H1 (cell line): ENCODE measurements around the gene DAGLA. TPM values are rescaled to one million over a fixed set of nuclear protein-coding genes. Genes with fewer than 3 reads are reported as not detected.

ENCODE experiments used
- ASH2L ChIP-seq: fragments of 200-600, 300-600 bp; sonication (generic); IDR thresholded peaks from one replicate; pipeline ENCODE4 v1.7.1; 2017; ENCODE audit warnings: low read length
- CBX8 ChIP-seq: fragments of 300-800, 300-1000 bp; sonication (generic); IDR thresholded peaks from 2 replicates; pipeline ENCODE4 v1.7.1; 2016; ENCODE audit warnings: low read depth, low read length, borderline replicate concordance
- CHD2 ChIP-seq: IDR thresholded peaks from 2 replicates; pipeline ENCODE4 v1.6.1; 2012; ENCODE audit warnings: low read length, improper control_type of control experiment
- FOSL1 ChIP-seq: IDR thresholded peaks from 2 replicates; pipeline ENCODE4 v1.6.1; 2011; ENCODE audit warnings: mild to moderate bottlenecking, low read depth, low read length, moderate library complexity; ENCODE audit not compliant: insufficient read depth
- HDAC2 ChIP-seq, 2 experiments: fragments of 300-600 bp in 1 of 2; sonication (generic) in 1 of 2; IDR thresholded peaks; 2 replicates each; pipeline ENCODE4 v1.6.1; 2011 to 2012; ENCODE audit warnings: low read depth in 2 of 2, low read length in 2 of 2, mild to moderate bottlenecking in 2 of 2, moderate library complexity in 2 of 2, borderline replicate concordance in 1 of 2, inconsistent platforms in 1 of 2
- HDAC6 ChIP-seq: IDR thresholded peaks from one replicate; pipeline ENCODE4 v1.7.1; 2012; ENCODE audit warnings: low read depth, mild to moderate bottlenecking, inconsistent platforms, low read length, moderate library complexity
- KDM4A ChIP-seq: IDR thresholded peaks from one replicate; pipeline ENCODE4 v1.7.1; 2012; ENCODE audit warnings: low read depth, mild to moderate bottlenecking, moderate library complexity, low read length, inconsistent platforms; ENCODE audit not compliant: severe bottlenecking
- MAFK ChIP-seq: IDR thresholded peaks from 2 replicates; pipeline ENCODE4 v1.6.1; 2012; ENCODE audit warnings: low read depth, mild to moderate bottlenecking, improper control_type of control experiment, low read length
- POLR2AphosphoS5 ChIP-seq: IDR thresholded peaks from 2 replicates; pipeline ENCODE4 v1.6.1; 2011; ENCODE audit warnings: low read depth, low read length
- RBBP5 ChIP-seq: IDR thresholded peaks from 2 replicates; pipeline ENCODE4 v1.7.1; 2012; ENCODE audit warnings: low read depth, mild to moderate bottlenecking, inconsistent platforms, low read length, moderate library complexity, borderline replicate concordance
- SIN3A ChIP-seq, 2 experiments: IDR thresholded peaks in 1 of 2; conservative IDR thresholded peaks in 1 of 2; 2 replicates each; pipeline ENCODE4 v1.6.1; 2011 to 2012; ENCODE audit warnings: low read length in 2 of 2, improper control_type of control experiment in 1 of 2, low read depth in 1 of 2, mild to moderate bottlenecking in 1 of 2
- SIX5 ChIP-seq: IDR thresholded peaks from 2 replicates; pipeline ENCODE4 v1.6.1; 2011; ENCODE audit warnings: mild to moderate bottlenecking, low read depth, low read length
- SP1 ChIP-seq: IDR thresholded peaks from 2 replicates; pipeline ENCODE4 v1.6.1; 2011; ENCODE audit warnings: low read depth, low read length
- SRF ChIP-seq: IDR thresholded peaks from 2 replicates; pipeline ENCODE4 v1.6.1; 2011; ENCODE audit warnings: mild to moderate bottlenecking, low read depth, low read length, moderate library complexity
- SUZ12 ChIP-seq: fragments of 200-600 bp; sonication (generic); IDR thresholded peaks from 2 replicates; pipeline ENCODE4 v1.6.1; 2012; ENCODE audit warnings: mild to moderate bottlenecking, inconsistent platforms, low read length, moderate library complexity, mixed read lengths
- TAF7 ChIP-seq: optimal IDR thresholded peaks from 2 replicates; pipeline ENCODE3; 2011; ENCODE audit warnings: low read depth, mild to moderate bottlenecking, inconsistent platforms, low read length, moderate library complexity, borderline replicate concordance
- polyA plus RNA-seq, 7 experiments: library from polyadenylated mRNA; depleted of rRNA in 3 of 7; stranded (reverse) in 5 of 7; unstranded in 2 of 7; fragments of >200 nt in 5 of 7; fragments of 200-250 nt in 2 of 7; gene quantifications; 1 replicate in 5 of 7; 2 replicates in 1 of 7; 4 replicates in 1 of 7; pipeline versions ENCODE4 v1.2.1 to v1.2.3, GENCODE V29; 2011 to 2013; ENCODE audit warnings: missing spikeins in 2 of 7, mixed read lengths in 2 of 7
- total RNA-seq: library from RNA; stranded (reverse); fragmentation: NEBNext Ultra II Directional; extraction: Animal tissue kit (Norgen Biotek cat#: 25700); gene quantifications from 2 replicates; pipeline ENCODE4 v1.2.1, GENCODE V29; 2021
- TF ChIP-seq, protein P1 (sequence below): IDR thresholded peaks from 2 replicates; pipeline ENCODE4 v1.6.1; 2012; ENCODE audit warnings: inconsistent platforms
- TF ChIP-seq, protein P2 (sequence below), 3 experiments: IDR thresholded peaks; 1 replicate in 2 of 3; 2 replicates in 1 of 3; pipeline versions ENCODE4 v1.5.1 to v1.6.1; 2011; ENCODE audit warnings: low read length in 3 of 3, mild to moderate bottlenecking in 3 of 3, inconsistent platforms in 2 of 3, low read depth in 1 of 3, moderate library complexity in 1 of 3; ENCODE audit not compliant: insufficient read depth in 1 of 3; ENCODE audit errors: control extremely low read depth in 1 of 3
- TF ChIP-seq, protein P3 (sequence below): IDR thresholded peaks from 2 replicates; pipeline ENCODE4 v1.6.1; 2012; ENCODE audit warnings: low read length, inconsistent platforms

Gene DAGLA
- total and polyA plus RNA-seq, 2 of the 8 experiments (the other 6 are each of a cell fraction or from before 2014, with no cell fraction given) = 3.6 to 6.6 TPM

GRCh38 chr11:61718621-61719302 is 38.6 kb downstream of the DAGLA start (continued):
- TF ChIP-seq ASH2L (peak; percentile 26), HDAC6 (no peak), SIN3A (conservative IDR thresholded peaks at IDR 0.05 in 1 of 2, IDR thresholded peaks at IDR 0.05 in 1 of 2; ENCODE audit: low read depth in 1 of 2, low read length in 2 of 2) (0 out of 4 replicates have a peak, but pooled peaks of 1 of the 2 experiments have one; percentile 11), KDM4A (no peak), CHD2 (no peak), SIX5 (no peak), CBX8 (no peak), RBBP5 (no peak; the same call in 1 of the 2 replicates), MAFK (no peak), FOSL1 (no peak), POLR2AphosphoS5 (peak; percentile 39; the same call in 1 of the 2 replicates), SUZ12 (no peak), HDAC2 (IDR thresholded peaks at IDR 0.05; ENCODE audit: borderline replicate concordance in 1 of 2, low read depth in 2 of 2, low read length in 2 of 2) (no peak), SRF (no peak), SP1 (0 out of 2 replicates have a peak, but pooled peaks have one; percentile 19), TAF7 (no peak)
- TF ChIP-seq, protein P1, sequence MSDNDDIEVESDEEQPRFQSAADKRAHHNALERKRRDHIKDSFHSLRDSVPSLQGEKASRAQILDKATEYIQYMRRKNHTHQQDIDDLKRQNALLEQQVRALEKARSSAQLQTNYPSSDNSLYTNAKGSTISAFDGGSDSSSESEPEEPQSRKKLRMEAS = peak; percentile 67
- TF ChIP-seq, protein P2, sequence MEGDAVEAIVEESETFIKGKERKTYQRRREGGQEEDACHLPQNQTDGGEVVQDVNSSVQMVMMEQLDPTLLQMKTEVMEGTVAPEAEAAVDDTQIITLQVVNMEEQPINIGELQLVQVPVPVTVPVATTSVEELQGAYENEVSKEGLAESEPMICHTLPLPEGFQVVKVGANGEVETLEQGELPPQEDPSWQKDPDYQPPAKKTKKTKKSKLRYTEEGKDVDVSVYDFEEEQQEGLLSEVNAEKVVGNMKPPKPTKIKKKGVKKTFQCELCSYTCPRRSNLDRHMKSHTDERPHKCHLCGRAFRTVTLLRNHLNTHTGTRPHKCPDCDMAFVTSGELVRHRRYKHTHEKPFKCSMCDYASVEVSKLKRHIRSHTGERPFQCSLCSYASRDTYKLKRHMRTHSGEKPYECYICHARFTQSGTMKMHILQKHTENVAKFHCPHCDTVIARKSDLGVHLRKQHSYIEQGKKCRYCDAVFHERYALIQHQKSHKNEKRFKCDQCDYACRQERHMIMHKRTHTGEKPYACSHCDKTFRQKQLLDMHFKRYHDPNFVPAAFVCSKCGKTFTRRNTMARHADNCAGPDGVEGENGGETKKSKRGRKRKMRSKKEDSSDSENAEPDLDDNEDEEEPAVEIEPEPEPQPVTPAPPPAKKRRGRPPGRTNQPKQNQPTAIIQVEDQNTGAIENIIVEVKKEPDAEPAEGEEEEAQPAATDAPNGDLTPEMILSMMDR (IDR thresholded peaks at IDR 0.05; ENCODE audit: control extremely low read depth in 1 of 3, insufficient read depth in 1 of 3, low read depth in 1 of 3, low read length in 3 of 3) = no peak
- TF ChIP-seq, protein P3, sequence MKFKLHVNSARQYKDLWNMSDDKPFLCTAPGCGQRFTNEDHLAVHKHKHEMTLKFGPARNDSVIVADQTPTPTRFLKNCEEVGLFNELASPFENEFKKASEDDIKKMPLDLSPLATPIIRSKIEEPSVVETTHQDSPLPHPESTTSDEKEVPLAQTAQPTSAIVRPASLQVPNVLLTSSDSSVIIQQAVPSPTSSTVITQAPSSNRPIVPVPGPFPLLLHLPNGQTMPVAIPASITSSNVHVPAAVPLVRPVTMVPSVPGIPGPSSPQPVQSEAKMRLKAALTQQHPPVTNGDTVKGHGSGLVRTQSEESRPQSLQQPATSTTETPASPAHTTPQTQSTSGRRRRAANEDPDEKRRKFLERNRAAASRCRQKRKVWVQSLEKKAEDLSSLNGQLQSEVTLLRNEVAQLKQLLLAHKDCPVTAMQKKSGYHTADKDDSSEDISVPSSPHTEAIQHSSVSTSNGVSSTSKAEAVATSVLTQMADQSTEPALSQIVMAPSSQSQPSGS = peak; percentile 96
